Measurements from ENCODE around the gene ZMIZ1.

The ZMIZ1 gene

GRCh38 chr10:79044036-79044632 is 24.6 kb upstream of the ZMIZ1 start:
- no peak for DNase-seq (ENCODE audit: low read depth)
- H3K4me3 ChIP-seq (ENCODE audit: low read length): no peak overlapping the region
- TF ChIP-seq, protein P1, sequence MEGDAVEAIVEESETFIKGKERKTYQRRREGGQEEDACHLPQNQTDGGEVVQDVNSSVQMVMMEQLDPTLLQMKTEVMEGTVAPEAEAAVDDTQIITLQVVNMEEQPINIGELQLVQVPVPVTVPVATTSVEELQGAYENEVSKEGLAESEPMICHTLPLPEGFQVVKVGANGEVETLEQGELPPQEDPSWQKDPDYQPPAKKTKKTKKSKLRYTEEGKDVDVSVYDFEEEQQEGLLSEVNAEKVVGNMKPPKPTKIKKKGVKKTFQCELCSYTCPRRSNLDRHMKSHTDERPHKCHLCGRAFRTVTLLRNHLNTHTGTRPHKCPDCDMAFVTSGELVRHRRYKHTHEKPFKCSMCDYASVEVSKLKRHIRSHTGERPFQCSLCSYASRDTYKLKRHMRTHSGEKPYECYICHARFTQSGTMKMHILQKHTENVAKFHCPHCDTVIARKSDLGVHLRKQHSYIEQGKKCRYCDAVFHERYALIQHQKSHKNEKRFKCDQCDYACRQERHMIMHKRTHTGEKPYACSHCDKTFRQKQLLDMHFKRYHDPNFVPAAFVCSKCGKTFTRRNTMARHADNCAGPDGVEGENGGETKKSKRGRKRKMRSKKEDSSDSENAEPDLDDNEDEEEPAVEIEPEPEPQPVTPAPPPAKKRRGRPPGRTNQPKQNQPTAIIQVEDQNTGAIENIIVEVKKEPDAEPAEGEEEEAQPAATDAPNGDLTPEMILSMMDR (conservative IDR thresholded peaks at IDR 0.05; ENCODE audit: low read depth, low read length): no peak

DNA sequence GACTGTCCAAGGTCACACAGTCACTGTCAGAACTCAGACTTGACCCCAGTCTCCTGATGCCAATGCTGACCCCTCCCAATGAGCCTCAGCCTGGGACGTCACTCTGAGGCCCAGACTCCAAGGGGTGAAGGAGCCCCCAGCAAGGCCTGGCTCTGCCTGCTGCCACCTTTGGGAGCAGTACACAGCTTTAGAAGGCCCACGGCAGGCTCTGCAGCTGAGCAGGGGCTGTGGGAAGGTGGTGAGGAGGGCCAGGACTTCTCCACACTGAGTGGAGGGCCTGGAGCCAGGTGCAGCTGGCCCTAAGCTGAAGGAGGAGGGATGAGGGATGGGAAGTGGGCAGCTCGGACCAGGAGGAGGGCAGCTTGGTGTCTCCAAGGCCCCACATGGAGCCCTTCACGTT is 23.9 kb upstream of the ZMIZ1 start:
- no peak for DNase-seq (ENCODE audit: low read depth)
- no peak overlapping the region for H3K4me3 ChIP-seq (ENCODE audit: low read length)
- TF ChIP-seq, protein P1 (conservative IDR thresholded peaks at IDR 0.05; ENCODE audit: low read depth, low read length): no peak

DNA sequence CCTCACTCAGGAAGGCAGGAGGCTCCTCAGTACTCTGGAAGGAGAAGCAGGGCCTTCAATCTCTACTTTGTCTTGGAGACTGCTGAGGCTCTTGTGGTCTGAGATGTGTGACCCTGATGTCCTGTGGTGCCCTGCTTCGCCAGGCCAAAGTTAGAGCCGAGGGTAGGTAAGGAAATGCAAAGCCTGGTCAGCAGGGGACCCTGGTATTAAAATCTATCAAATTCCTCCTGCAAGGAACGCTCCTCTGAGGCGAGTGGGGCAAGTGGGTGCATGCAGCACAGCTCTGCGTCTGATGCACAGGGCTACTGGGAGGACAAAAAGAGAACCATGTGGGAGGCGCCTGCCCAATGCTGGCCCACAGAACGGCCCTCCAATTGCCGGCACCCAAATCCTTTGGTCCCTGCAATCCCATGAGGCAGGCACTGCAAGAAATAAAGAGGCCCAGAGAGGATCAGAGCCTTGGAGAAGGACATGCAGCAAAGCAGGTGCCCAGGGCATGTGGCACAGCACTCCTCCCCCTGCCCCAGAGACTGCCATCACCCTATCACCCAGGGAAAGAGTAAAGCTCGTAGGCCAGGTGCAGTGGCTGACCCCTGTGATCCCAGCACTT is 23.1 kb upstream of the ZMIZ1 start:
- TF ChIP-seq, protein P1 (conservative IDR thresholded peaks at IDR 0.05; ENCODE audit: low read depth, low read length): no peak
- no peak overlapping the region for H3K4me3 ChIP-seq (ENCODE audit: low read length)
- DNase-seq (ENCODE audit: low read depth): no peak

DNA sequence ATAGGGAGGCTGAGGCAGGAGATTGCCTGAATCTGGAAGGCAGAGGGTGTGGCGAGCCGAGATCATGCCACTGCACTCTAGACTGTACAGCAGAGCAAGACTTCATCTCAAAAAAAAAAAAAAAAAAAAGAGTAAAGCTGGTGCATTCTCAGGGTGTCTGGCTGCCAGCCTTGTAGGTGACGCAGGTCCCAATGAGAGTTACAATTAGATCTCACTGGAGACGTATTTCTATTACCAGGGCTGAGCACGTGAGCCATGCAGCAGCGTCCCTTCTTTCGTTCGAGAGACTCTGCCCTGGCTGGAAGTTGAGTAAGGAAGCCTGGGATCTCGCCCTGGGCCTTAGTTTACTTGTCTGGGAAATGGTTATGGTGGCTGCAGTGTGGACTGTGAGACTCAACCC is 22.4 kb upstream of the ZMIZ1 start:
- no peak for DNase-seq (ENCODE audit: low read depth)
- H3K4me3 ChIP-seq (ENCODE audit: low read length): no peak overlapping the region
- TF ChIP-seq, protein P1 (conservative IDR thresholded peaks at IDR 0.05; ENCODE audit: low read depth, low read length): no peak

DNA sequence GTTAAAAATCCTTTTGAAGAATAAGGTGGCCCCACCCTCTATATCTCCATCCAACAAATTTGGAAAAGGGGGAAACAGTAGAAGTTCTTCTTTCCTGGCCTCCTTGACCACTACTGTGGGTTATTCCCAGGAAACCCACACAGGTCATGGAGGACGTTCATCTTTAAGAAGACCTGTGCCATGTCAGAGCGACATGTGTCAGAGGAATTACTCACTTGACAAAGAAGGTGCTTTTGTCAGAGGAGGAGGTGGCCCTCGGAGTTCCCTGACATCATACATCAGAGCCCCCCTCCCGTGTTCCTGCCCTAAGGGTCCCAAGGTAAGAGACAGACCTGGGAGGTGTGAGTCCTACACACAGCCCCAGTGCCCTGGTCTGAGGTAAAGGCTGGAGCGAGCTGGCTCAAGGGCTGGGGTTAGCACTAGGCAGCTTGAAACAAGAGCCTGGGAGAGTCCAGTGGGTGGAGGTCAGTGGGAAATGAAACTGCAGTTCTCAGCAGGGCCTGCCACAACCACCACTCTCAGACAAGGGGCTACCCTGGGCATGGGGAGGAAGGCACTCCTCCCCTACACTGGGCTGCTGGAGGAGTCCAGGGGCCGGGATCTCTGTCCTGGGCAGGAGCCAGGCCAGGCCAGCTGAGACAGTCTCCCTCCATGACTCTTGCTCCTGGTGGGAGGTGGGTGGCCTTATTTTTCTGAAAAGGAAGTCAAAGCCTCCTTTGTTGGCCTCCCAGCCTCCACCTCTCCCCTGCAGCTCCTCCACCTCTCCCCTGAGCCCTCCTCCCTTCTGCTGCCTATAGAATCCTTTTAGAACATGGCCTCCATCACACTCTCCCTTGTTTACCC is 21.8 kb upstream of the ZMIZ1 start:
- H3K4me3 ChIP-seq (ENCODE audit: low read length): no peak overlapping the region
- TF ChIP-seq, protein P1 (conservative IDR thresholded peaks at IDR 0.05; ENCODE audit: low read depth, low read length): no peak
- DNase-seq (ENCODE audit: low read depth): no peak

GRCh38 chr10:79047584-79047874 is 21.2 kb upstream of the ZMIZ1 start:
- H3K4me3 ChIP-seq (ENCODE audit: low read length): no peak overlapping the region
- TF ChIP-seq, protein P1 (conservative IDR thresholded peaks at IDR 0.05; ENCODE audit: low read depth, low read length): no peak
- no peak for DNase-seq (ENCODE audit: low read depth)

Measured in retinal pigment epithelial cell (primary cell).